ENCODE data around the gene PLXNA4.

The PLXNA4 gene

DNA sequence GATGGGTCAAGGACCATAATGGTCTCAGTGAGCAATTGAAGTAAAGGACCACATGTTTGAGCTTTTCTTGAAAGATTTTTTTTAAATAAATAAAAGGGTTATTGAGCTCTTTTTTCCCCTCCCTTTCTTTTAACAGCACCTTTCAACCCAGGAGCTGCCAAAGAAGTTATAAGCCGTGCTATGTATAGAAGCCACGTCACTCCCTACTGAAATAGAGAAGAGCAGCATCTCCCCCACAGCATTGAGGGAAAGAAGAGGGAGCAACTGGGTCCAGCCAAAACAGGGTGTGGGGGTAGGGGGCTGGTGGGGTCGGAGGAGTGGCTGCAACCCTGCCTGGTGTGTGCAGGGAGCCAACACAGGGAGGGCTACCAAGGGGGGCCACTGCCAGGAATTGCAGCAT lies 227.2 kb downstream of the PLXNA4 start:
- no peak for DNase-seq

DNA sequence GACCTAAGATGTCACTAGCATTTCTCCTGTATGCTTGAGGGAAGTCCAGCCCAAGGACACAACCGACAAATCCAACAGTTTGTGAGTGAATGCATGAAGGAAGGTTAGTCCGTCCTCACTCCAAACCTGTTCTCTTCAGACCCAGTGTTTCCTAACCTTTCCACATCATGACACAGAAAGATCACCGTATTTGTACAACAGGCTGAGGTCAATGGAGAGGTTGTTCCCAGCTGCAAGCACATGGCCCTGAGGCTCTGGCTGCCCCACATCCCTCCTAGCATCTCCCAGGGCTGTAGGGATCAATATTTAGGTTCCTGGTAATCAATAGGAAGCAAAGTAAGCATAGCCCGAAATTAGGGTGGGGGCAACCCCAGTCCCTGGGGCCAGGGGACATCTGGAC lies 227.9 kb downstream of the PLXNA4 start:
- no peak for DNase-seq

DNA sequence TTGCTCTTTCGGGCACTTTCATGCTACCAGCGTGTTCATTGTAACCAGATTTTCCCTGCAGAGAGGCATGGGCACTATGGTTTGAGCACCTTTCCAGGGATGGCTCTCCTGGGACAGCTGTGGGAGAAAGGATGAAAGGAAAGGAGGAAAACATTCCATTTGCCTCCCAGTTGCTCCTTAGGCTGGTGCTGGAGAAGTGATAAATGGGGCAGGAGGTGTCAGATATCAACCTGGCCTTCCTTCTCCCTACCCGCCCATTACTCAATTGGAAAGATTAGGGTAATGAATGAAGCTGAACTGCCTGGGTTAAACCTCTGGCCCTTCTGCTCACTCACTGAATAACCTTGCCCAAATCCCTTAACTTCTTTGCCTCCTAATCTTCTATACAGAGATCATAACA lies 228.4 kb downstream of the PLXNA4 start:
- no peak for DNase-seq

DNA sequence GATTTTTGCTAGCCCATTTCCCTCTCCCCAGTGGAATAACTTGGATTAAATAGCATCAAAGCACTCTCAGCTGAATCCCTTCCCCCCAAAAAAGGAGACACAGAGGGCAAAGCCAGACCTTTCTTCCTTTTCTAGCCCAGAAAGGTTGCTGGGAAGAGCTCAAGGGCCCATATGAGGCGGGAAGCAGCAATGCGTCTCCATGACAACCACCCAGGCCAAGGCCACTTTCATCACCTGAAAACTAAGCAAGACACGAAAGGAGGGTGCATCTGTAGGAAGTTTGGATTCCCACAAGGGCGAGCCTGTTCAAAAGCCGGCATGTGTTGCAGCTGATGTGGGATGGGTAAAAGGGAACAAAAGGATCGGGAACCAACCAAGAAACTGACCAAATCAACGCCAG lies 229.1 kb downstream of the PLXNA4 start:
- no peak for DNase-seq

GRCh38 chr7:132345543-132346129 lies 230.6 kb downstream of the PLXNA4 start:
- DNase-seq: no peak

GRCh38 chr7:132345030-132345429 lies 231.2 kb downstream of the PLXNA4 start:
- DNase-seq: no peak

GRCh38 chr7:132343199-132343598 lies 233.1 kb downstream of the PLXNA4 start:
- no peak for DNase-seq

- DNase-seq: no peak
Observed at GRCh38 chr7:132337450-132338080, 238.7 kb downstream of the PLXNA4 start.

GRCh38 chr7:132336797-132337196 lies 239.5 kb downstream of the PLXNA4 start:
- no peak for DNase-seq

- no peak for DNase-seq
Observed at GRCh38 chr7:132333301-132333700, 243.0 kb downstream of the PLXNA4 start.

GRCh38 chr7:132328760-132329159 lies 247.5 kb downstream of the PLXNA4 start:
- no peak for DNase-seq

DNA sequence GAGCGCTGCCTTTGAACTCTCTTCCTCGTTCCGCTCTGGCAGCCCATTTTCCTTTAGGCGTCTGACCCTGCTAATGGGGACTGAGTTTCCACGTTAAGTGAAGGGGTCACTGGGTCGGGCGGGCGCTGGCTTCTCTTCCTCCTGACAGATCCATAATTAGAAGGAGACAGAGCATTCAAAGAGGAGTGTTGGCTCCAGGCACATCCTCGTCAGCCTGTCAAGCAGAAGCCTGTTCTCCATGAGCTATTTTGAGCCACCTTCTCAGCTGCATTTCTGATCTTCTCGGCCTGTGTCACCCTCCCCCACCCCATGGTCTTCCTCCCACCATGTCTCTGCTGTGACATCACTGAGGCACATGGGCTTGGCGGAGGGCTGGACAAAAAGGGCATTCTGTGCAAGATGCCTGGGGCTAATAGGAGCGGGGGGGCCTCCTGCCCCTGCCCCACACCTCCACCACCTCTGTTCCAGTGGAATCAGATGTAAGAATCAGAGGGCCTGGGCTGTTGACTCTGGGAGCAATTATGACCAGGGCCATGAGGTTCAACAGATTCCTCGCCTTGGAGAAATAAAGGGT lies 248.1 kb downstream of the PLXNA4 start:
- DNase-seq: no peak

DNA sequence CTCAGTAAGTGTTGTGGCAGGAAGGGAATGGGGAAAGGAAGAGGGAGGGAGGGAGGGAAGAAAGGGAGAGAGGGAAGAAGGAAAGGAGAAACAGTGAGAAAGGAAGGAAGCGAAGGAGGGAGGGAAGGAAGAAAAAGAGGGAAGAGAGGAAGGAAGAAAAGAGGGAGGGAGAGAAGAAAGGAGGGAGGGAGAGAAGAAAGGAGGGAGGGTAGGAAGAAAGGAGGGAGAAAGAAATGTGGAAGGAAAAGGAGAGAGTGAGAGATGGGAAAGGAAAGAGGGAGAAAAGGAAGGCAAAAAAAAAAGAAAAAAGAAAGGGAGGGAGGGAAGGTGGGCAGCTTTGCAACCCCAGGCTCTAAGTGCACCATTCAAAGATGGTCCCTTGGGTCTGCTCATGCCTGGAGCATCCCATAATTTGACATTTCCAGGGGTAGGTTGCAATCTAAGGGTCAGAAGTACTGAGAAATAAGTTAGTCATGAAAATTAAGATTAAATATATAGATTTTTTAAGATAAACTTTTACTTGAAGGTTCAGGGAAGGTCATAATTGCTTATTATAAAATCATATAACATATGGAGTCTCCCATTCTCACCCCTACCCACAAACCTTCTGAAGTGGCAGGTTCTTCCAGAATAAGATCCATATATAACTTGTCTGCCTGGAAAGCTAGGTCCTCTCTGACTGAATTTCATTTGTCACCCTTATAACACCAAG lies 249.2 kb downstream of the PLXNA4 start:
- no peak for DNase-seq

DNA sequence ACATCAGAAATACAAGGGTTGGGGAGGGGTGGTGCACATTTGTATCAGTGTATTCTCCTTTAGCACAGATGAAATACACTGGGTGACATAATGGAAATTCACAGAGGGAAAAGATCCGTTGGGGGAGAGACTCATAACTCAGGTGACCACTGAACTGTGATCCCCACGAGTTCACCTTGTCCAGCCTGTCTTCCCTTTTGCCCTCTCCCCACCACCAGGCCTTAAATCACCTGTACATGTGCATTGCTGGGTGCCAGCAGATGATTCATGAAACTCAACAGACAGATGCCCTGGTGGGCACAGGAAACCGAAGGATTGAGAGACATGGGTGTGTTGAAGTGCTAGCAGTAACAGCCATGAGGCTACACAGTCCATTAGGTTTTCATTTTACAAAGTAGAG lies 253.3 kb downstream of the PLXNA4 start:
- DNase-seq: no peak

DNA sequence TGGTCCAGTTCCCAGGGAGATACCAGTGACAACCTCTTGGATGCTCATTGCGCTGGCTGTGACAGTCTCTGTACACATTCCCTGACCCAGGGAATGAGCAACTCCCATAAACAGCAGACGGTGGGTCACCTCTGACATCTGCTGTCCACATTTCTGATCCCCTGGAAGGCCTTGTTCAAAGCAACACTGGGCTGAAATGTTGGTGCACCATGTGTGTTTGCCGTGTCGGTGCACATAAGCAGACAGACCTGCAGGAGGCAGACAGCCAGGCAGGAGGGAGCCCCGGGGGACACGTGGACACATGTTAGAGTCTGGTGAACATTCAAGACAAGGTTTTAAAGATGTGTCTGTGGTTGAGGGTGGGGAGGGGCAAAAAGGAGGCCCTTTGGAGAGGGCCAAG lies 254.9 kb downstream of the PLXNA4 start:
- DNase-seq: no peak

- DNase-seq: no peak
Observed at GRCh38 chr7:132319481-132319880, 256.8 kb downstream of the PLXNA4 start.

DNA sequence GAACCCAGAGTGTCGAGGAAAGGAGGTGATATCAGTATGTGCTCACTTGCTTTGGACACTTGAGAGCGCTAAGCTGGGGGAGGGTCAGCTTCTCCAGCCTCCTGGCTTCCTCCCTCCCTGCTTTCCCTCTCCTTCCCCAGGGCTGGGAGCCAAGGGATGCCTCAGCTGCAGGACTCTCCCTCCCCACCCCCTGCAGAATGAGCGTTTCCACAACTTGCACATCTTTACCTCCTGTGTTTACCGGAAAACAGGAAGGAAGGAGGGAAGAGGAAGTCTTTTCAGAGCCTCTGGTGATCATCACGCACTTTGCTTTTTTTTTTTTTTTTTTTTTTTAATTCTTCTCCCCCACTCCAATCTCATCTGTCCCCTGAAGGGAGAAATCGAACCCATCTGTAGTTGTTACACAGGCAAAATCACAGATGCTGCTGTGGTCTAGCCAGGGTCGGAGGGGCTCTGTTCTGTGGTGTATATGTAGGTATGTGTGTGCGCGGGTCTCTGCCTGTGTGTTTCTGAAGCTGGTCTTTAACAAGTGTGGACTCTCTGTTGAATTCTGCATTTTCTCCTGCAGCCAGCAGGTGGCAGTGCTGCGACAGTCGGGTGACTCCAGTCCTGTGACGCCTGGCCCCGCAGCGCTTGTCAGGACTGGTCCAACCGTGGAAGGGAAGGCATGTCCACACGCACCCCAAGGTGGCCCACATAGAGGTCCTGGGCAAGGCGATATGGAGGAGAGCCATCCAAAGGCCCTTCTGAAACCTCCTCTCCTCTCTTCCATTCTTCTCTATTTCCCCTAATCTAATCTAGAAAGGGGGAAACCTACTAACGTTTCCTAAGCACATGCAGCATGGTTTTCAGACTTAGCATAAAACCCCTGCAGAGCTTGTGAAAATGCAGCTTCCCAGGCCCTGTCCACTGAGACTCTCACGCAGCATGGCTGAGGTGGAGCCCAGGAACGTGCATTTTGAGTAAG lies 257.6 kb downstream of the PLXNA4 start:
- DNase-seq: peak; percentile 56 to 79

DNA sequence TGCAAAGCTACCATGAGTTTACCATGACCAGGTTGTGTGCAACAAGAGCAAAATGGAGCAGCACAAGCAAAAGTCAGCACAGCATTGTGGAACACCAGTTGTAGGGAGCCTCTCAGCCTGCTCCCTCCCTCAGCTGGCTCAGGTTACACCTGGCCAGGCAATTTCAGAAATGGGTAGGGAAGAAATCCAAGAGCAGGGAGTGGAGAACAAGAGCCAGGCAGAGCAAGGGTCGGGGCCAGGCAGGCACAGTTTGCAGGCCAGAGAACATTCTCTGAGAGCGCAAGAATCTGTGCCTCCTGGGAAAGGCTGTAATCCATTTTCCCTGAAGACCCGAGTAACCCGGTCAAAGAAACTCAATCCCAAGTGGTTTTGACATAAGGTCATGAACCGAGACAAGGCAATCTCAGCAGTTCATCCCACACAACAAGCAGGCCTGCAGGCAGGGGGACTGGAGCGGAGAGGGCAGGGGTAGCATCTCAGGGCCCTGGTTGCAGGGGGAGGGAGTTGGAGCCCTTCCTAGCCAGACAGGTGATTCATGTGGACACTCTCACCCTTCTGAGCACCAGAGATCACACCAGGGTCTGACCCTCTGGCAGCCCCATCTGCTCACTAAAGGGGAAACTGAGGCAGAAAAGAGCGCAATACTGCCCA lies 258.4 kb downstream of the PLXNA4 start:
- DNase-seq: no peak

DNA sequence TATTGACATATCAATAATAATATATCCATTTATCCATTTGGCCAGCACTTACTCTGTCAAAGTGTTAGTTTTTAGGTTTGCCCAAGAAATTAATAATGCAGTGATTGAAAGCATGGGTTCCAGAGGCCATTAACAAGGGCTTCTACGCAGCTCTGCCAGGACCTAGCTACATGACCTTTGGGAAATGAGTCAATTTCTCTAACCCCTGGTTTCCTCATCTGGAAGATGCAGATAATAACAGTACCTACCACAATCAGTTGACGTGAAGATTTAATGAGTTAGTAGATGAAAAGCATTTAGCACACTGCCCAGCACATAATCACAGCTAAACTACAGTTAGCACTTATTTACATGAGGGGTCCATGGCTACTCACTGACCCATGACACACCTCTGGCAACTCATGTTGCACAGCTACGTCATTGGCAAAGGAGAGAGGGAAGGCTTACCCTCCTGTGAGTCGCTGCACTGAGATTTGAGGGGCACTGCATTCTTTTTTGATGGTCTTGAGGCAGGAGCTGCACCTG lies 263.7 kb downstream of the PLXNA4 start:
- no peak for DNase-seq

DNA sequence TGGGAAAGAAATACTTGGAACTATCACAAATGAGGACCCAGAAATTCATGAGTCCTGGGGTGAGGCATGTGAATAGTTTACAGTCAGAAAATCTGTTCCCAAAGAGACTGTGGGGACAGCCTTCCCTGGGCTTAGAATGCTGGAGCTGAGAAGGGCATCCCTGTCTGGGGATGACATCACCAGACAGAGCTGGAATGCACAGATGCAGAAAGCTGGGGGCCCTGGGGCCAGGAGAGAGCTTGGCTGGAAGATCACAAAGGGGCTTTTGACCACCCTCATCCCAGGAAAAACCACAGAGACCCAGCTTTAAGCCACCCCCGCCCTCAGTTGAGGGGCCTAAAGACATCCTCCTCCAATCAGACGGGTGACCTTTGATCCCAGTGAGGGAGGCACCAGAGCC lies 264.5 kb downstream of the PLXNA4 start:
- no peak for DNase-seq

DNA sequence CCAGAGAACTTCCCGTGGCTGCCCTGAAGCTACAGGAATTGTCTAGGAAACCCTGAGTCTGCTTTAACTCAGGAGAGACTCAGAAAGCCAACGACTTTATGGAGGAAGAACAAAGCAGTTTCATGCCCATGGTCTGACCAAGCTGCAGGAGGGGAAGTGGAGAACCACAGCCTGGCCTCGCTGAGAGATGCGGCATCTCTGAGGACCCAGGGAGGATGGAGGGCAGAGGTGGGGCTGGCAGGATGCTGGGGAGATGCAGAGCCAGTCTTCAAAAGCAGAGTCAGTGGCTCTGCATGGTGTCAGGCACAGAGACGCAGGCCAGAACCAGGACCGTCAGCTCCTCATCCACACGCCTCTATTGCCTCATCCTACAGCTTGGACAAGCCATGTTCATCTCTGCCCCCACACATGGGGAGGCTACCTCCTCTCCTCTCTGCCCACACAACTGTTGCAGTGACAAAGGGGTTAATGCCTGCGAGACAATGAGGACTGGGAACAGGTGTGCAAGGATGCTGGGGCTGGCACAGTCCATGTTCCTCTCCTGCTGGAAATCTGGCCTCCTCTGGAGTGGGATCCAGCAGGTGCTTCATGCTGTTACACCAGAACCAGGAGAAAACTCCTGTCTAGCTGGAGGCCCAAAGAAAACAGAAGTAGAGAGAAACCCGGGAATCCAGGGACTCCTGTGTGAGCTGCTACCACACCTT lies 267.0 kb downstream of the PLXNA4 start:
- no peak for DNase-seq

Data from inflammatory macrophage treated with lipopolysaccharide for 1 hour (primary cell).